Measurements from ENCODE around the gene ZNF235.
"Not testable (repeated sequence)": the region's sequence is repeated elsewhere in the genome, so short reads cannot be mapped to it uniquely, and the experiment has no call there.

Gene ZNF235

GRCh38 chr19:44304659-44305193 is at the start of gene ZNF235:
TSS of gene ZNF235 (minus strand) at chr19:44305025. CDS start at chr19:44303404, 1,621 bp downstream.
- DNase-seq (ENCODE audit: low read depth in 2 of 2), result peak; percentile 64 to 72

- no peak for DNase-seq (ENCODE audit: low read depth in 2 of 2)
These were observed 41.7 kb upstream of the ZNF235 start for GRCh38 chr19:44346556-44346955.

- DNase-seq (ENCODE audit: low read depth in 2 of 2), result no peak
These were observed 41.1 kb upstream of the ZNF235 start for GRCh38 chr19:44345959-44346358.

GRCh38 chr19:44344255-44344654 is 39.4 kb upstream of the ZNF235 start:
- no peak for DNase-seq (ENCODE audit: low read depth in 2 of 2)

GRCh38 chr19:44341794-44342193 is 37.0 kb upstream of the ZNF235 start:
- no peak for DNase-seq (ENCODE audit: low read depth in 2 of 2)

GRCh38 chr19:44334639-44335038 is 29.8 kb upstream of the ZNF235 start:
- DNase-seq (ENCODE audit: low read depth in 2 of 2), result not testable (repeated sequence)

GRCh38 chr19:44332145-44332544 is 27.3 kb upstream of the ZNF235 start:
- no peak for DNase-seq (ENCODE audit: low read depth in 2 of 2)

GRCh38 chr19:44315883-44316282 is 11.1 kb upstream of the ZNF235 start:
- DNase-seq (ENCODE audit: low read depth in 2 of 2), result no peak

- DNase-seq (ENCODE audit: low read depth in 2 of 2), result no peak
These were observed 8.4 kb upstream of the ZNF235 start for GRCh38 chr19:44313231-44313630.

- no peak for DNase-seq (ENCODE audit: low read depth in 2 of 2)
These were observed 3.2 kb upstream of the ZNF235 start for GRCh38 chr19:44308011-44308410.

- DNase-seq (ENCODE audit: low read depth in 2 of 2), result no peak
These were observed 1.5 kb upstream of the ZNF235 start for GRCh38 chr19:44306283-44306682.

- DNase-seq (ENCODE audit: low read depth in 2 of 2), result no peak
These were observed 632 bp upstream of the ZNF235 start for GRCh38 chr19:44305457-44305856.

GRCh38 chr19:44303976-44304568 is 753 bp downstream of the ZNF235 start:
- no peak for DNase-seq (ENCODE audit: low read depth in 2 of 2)

- no peak for DNase-seq (ENCODE audit: low read depth in 2 of 2)
These were observed 1.5 kb downstream of the ZNF235 start for GRCh38 chr19:44303320-44303719.

- no peak for DNase-seq (ENCODE audit: low read depth in 2 of 2)
These were observed 19.9 kb downstream of the ZNF235 start for GRCh38 chr19:44284968-44285367.

GRCh38 chr19:44282846-44283245 is 22.0 kb downstream of the ZNF235 start:
- no peak for DNase-seq (ENCODE audit: low read depth in 2 of 2)

- no peak for DNase-seq (ENCODE audit: low read depth in 2 of 2)
These were observed 23.9 kb downstream of the ZNF235 start for GRCh38 chr19:44280916-44281315.

- no peak for DNase-seq (ENCODE audit: low read depth in 2 of 2)
These were observed 26.6 kb downstream of the ZNF235 start for GRCh38 chr19:44278181-44278690.

GRCh38 chr19:44277331-44277730 is 27.5 kb downstream of the ZNF235 start:
- no peak for DNase-seq (ENCODE audit: low read depth in 2 of 2)

GRCh38 chr19:44260695-44261446 is 44.0 kb downstream of the ZNF235 start:
- DNase-seq (ENCODE audit: low read depth in 2 of 2), result no peak

- DNase-seq (ENCODE audit: low read depth in 2 of 2), result no peak
These were observed 44.5 kb downstream of the ZNF235 start for GRCh38 chr19:44260343-44260681.

- DNase-seq (ENCODE audit: low read depth in 2 of 2), result no peak
These were observed 45.9 kb downstream of the ZNF235 start for GRCh38 chr19:44258835-44259413.

- DNase-seq (ENCODE audit: low read depth in 2 of 2), result no peak
These were observed 46.7 kb downstream of the ZNF235 start for GRCh38 chr19:44258136-44258535.

Measured in stimulated activated CD8-positive, alpha-beta memory T cell treated with anti-CD3 and anti-CD28 coated beads, Interleukin-15, amount 100 ng/mL, for 48 hours (primary cell).